HCT116 (cell line): ENCODE results near the gene CSRP3.

Experiments
- CTCF ChIP-seq, 3 experiments: fragments of 200-600 bp in 1 of 3; sonication (generic) in 1 of 3; IDR thresholded peaks in 2 of 3; conservative IDR thresholded peaks in 1 of 3; 2 replicates each; pipeline ENCODE4 v1.5.1; 2012 to 2017; ENCODE audit warnings: low read depth in 2 of 3, low read length in 2 of 3, antibody characterized with exemption in 1 of 3, borderline replicate concordance in 1 of 3, control low read depth in 1 of 3, mild to moderate bottlenecking in 1 of 3, mixed read lengths in 1 of 3, mixed run types in 1 of 3, moderate library complexity in 1 of 3; ENCODE audit not compliant: insufficient read depth in 1 of 3
- EGR1 ChIP-seq: IDR thresholded peaks from 2 replicates; pipeline ENCODE4 v1.6.1; 2012; ENCODE audit warnings: low read depth
- EZH2phosphoT487 ChIP-seq: fragments of 200-600 bp; IDR thresholded peaks from 2 replicates; pipeline ENCODE4 v1.6.1; 2018; ENCODE audit warnings: antibody characterized with exemption, borderline replicate concordance
- FOSL1 ChIP-seq: IDR thresholded peaks from 2 replicates; pipeline ENCODE4 v1.6.1; 2012; ENCODE audit warnings: low read depth
- JUND ChIP-seq: IDR thresholded peaks from 2 replicates; pipeline ENCODE4 v1.6.1; 2012
- POLR2A ChIP-seq: IDR thresholded peaks from 2 replicates; pipeline ENCODE4 v1.7.0; 2011; ENCODE audit warnings: borderline replicate concordance; ENCODE audit not compliant: insufficient read depth, insufficient read length; ENCODE audit errors: extremely low read depth
- POLR2AphosphoS5 ChIP-seq: IDR thresholded peaks from 2 replicates; pipeline ENCODE4 v1.6.1; 2011; ENCODE audit warnings: mild to moderate bottlenecking, low read depth, low read length, moderate library complexity
- RAD21 ChIP-seq: IDR thresholded peaks from 2 replicates; pipeline ENCODE4 v1.6.1; 2012; ENCODE audit warnings: low read depth, mild to moderate bottlenecking
- SIN3A ChIP-seq: IDR thresholded peaks from 2 replicates; pipeline ENCODE4 v1.6.1; 2012; ENCODE audit warnings: low read depth
- ZNF274 ChIP-seq: fragments of 200-500 bp; sonication (Bioruptor generic); IDR thresholded peaks from 2 replicates; pipeline ENCODE4 v1.6.1; 2014; ENCODE audit warnings: mild to moderate bottlenecking, low read depth, low read length, inconsistent platforms

- TF ChIP-seq JUND: no peak
- no peak for TF ChIP-seq POLR2A
- TF ChIP-seq CTCF (IDR thresholded peaks at IDR 0.05 in 2 of 3, conservative IDR thresholded peaks at IDR 0.05 in 1 of 3; ENCODE audit: borderline replicate concordance in 1 of 3, insufficient read depth in 1 of 3, low read depth in 2 of 3, low read length in 2 of 3): no peak
- no peak for TF ChIP-seq POLR2AphosphoS5
- TF ChIP-seq SIN3A: no peak
- no peak for TF ChIP-seq EZH2phosphoT487
- TF ChIP-seq RAD21: no peak
- TF ChIP-seq EGR1: no peak
- TF ChIP-seq ZNF274: no peak
- no peak for TF ChIP-seq FOSL1
These were observed 14.2 kb upstream of the CSRP3 start for GRCh38 chr11:19216021-19216420.
